Trophoblast cell (in vitro differentiated cells and primary cell): ENCODE results near the gene PARVA.

Source experiments
- DNase-seq, 2 donors: peaks; one replicate each; pipeline ENCODE4 v3.0.0-alpha.2; 2016
- H2AFZ ChIP-seq: 2 replicates; pipeline ENCODE4 v1.6.1; 2013; ENCODE audit warnings: low read length, moderate library complexity, mild to moderate bottlenecking; ENCODE audit not compliant: insufficient read depth, poor library complexity
- H2AK5ac ChIP-seq: 2 replicates; pipeline ENCODE4 v1.6.1; 2013; ENCODE audit warnings: mild to moderate bottlenecking, low read length
- H2BK120ac ChIP-seq: 2 replicates; pipeline ENCODE4 v1.6.1; 2013; ENCODE audit warnings: low read length, mild to moderate bottlenecking, moderate library complexity; ENCODE audit not compliant: insufficient read depth, poor library complexity
- H2BK12ac ChIP-seq: 2 replicates; pipeline ENCODE4 v1.6.1; 2013; ENCODE audit warnings: mild to moderate bottlenecking, low read length, moderate library complexity
- H2BK5ac ChIP-seq: 2 replicates; pipeline ENCODE4 v1.6.1; 2013; ENCODE audit warnings: low read length, low read depth, moderate library complexity, mild to moderate bottlenecking; ENCODE audit not compliant: poor library complexity
- H3K14ac ChIP-seq: 2 replicates; pipeline ENCODE4 v1.6.1; 2013; ENCODE audit warnings: mild to moderate bottlenecking, low read length
- H3K18ac ChIP-seq: 2 replicates; pipeline ENCODE4 v1.6.1; 2013; ENCODE audit warnings: mild to moderate bottlenecking, low read length
- H3K23ac ChIP-seq: 2 replicates; pipeline ENCODE4 v1.6.1; 2013; ENCODE audit warnings: low read length
- H3K27ac ChIP-seq: 2 replicates; pipeline ENCODE4 v1.5.1; 2013; ENCODE audit warnings: low read depth, mild to moderate bottlenecking, inconsistent platforms, low read length, moderate library complexity
- H3K27me3 ChIP-seq: 2 replicates; pipeline ENCODE4 v1.6.1; 2013; ENCODE audit warnings: inconsistent platforms, mild to moderate bottlenecking, low read length, moderate library complexity; ENCODE audit not compliant: insufficient read depth
- H3K36me3 ChIP-seq, 2 experiments: 1 replicate in 1 of 2; 2 replicates in 1 of 2; pipeline ENCODE4 v1.6.1; 2013; ENCODE audit warnings: low read length in 2 of 2, mild to moderate bottlenecking in 2 of 2, moderate library complexity in 1 of 2; ENCODE audit not compliant: insufficient read depth in 2 of 2, control insufficient read depth in 1 of 2
- H3K4ac ChIP-seq: 2 replicates; pipeline ENCODE4 v1.6.1; 2013; ENCODE audit warnings: low read depth, mild to moderate bottlenecking, low read length, moderate library complexity
- H3K4me1 ChIP-seq, 2 experiments: 1 replicate in 1 of 2; 2 replicates in 1 of 2; pipeline ENCODE4 v1.6.1; 2013; ENCODE audit warnings: low read length in 2 of 2, mild to moderate bottlenecking in 2 of 2, moderate library complexity in 1 of 2; ENCODE audit not compliant: insufficient read depth in 2 of 2, control insufficient read depth in 1 of 2
- H3K4me2 ChIP-seq: 2 replicates; pipeline ENCODE4 v1.6.1; 2013; ENCODE audit warnings: inconsistent platforms, mild to moderate bottlenecking, low read length, moderate library complexity
- H3K4me3 ChIP-seq: 2 replicates; pipeline ENCODE4 v1.5.1; 2013; ENCODE audit warnings: mild to moderate bottlenecking, low read depth, low read length, inconsistent platforms
- H3K79me1 ChIP-seq: one replicate; pipeline ENCODE4 v1.6.1; 2013; ENCODE audit warnings: low read length
- H3K79me2 ChIP-seq: 2 replicates; pipeline ENCODE4 v1.6.1; 2013; ENCODE audit warnings: low read length, mild to moderate bottlenecking; ENCODE audit not compliant: control insufficient read depth, insufficient read depth, poor library complexity
- H3K9ac ChIP-seq: 2 replicates; pipeline ENCODE4 v1.6.1; 2013; ENCODE audit warnings: mild to moderate bottlenecking, low read length
- H3K9me3 ChIP-seq: 2 replicates; pipeline ENCODE4 v1.6.1; 2013; ENCODE audit warnings: low read depth, mild to moderate bottlenecking, control low read depth, inconsistent platforms, low read length; ENCODE audit not compliant: insufficient read depth
- H4K12ac ChIP-seq: 2 replicates; pipeline ENCODE4 v1.6.1; 2013; ENCODE audit warnings: low read depth, mild to moderate bottlenecking, low read length, moderate library complexity
- H4K8ac ChIP-seq: 2 replicates; pipeline ENCODE4 v1.6.1; 2013; ENCODE audit warnings: low read depth, mild to moderate bottlenecking, low read length, moderate library complexity
- H4K91ac ChIP-seq: one replicate; pipeline ENCODE4 v1.6.1; 2013; ENCODE audit warnings: low read depth, mild to moderate bottlenecking, low read length, moderate library complexity
- WGBS: extraction: QIAGEN DNeasy Blood & Tissue Kit; methylation state at CpG from one replicate; pipeline ENCODE4 v1.1.7; 2013; ENCODE audit warnings: missing lambda C conversion rate; ENCODE audit not compliant: insufficient read length, insufficient coverage; ENCODE audit errors: extremely low coverage; 5-methylcytosine and 5-hydroxymethylcytosine counted together

The PARVA gene

GRCh38 chr11:12394601-12395000 lies 17.2 kb downstream of the PARVA start:
- Histone ChIP-seq H2BK120ac (no peak overlapping the region), H3K4me2 (no peak overlapping the region), H3K9ac (no peak overlapping the region), H3K27me3 (no peaks in the 10 kb centered on the region), H3K4me3 (no peak overlapping the region), H3K9me3 (peaks cover 2% of the 10 kb centered on the region), H2AFZ (no peak overlapping the region), H2BK12ac (no peak overlapping the region), H3K14ac (no peak overlapping the region), H3K23ac (no peak overlapping the region), H3K36me3 (peaks cover 0 to 2% of the 10 kb centered on the region in 2 experiments), H4K12ac (no peak overlapping the region), H2AK5ac (no peak overlapping the region), H2BK5ac (no peak overlapping the region), H4K8ac (no peak overlapping the region), H3K79me1 (no peaks in the 10 kb centered on the region), H3K27ac (no peak overlapping the region), H3K79me2 (peaks cover 6% of the 10 kb centered on the region), H3K4ac (no peak overlapping the region), H4K91ac (no peak overlapping the region), H3K4me1 (peaks cover 2 to 11% of the 10 kb centered on the region in 2 experiments), H3K18ac (no peak overlapping the region)
- peak; percentile 63 to 76 for DNase-seq
- no CpG with 5 or more reads among the region's 6 CpGs for WGBS

GRCh38 chr11:12395333-12395732 lies 18.0 kb downstream of the PARVA start:
- no CpG with 5 or more reads among the region's 9 CpGs for WGBS
- H3K36me3 ChIP-seq: peaks cover 0 to 2% of the 10 kb centered on the region in 2 experiments

GRCh38 chr11:12397931-12398334 lies 20.6 kb downstream of the PARVA start:
- no peaks in the 10 kb centered on the region for H3K27me3 ChIP-seq
- no peak overlapping the region for H2BK120ac ChIP-seq
- H3K79me2 ChIP-seq: peaks cover 5% of the 10 kb centered on the region
- H2BK12ac ChIP-seq: no peak overlapping the region
- H3K9me3 ChIP-seq: peaks cover 2% of the 10 kb centered on the region
- no peak overlapping the region for H3K9ac ChIP-seq
- peak overlapping the region; percentile 45 for H2AFZ ChIP-seq
- H3K4me3 ChIP-seq: no peak overlapping the region
- H4K8ac ChIP-seq: no peak overlapping the region
- no peak overlapping the region for H3K4me2 ChIP-seq
- H2BK5ac ChIP-seq: no peak overlapping the region
- no peak overlapping the region for H3K23ac ChIP-seq
- H3K14ac ChIP-seq: no peak overlapping the region
- no peak overlapping the region for H3K18ac ChIP-seq
- DNase-seq: no peak
- H3K27ac ChIP-seq: no peak overlapping the region
- H2AK5ac ChIP-seq: no peak overlapping the region
- peaks cover 13 to 16% of the 10 kb centered on the region in 2 experiments for H3K4me1 ChIP-seq
- H3K36me3 ChIP-seq: peaks cover 0 to 2% of the 10 kb centered on the region in 2 experiments
- peaks cover 4% of the 10 kb centered on the region for H3K79me1 ChIP-seq
- no CpG with 5 or more reads among the region's 5 CpGs for WGBS
- no peak overlapping the region for H4K12ac ChIP-seq
- no peak overlapping the region for H3K4ac ChIP-seq
- H4K91ac ChIP-seq: no peak overlapping the region

More at GRCh38 chr11:12395333-12395732, 18.0 kb downstream of the PARVA start:
- Histone ChIP-seq H2BK120ac (no peak overlapping the region), H4K8ac (no peak overlapping the region), H2AK5ac (no peak overlapping the region), H3K9me3 (peaks cover 2% of the 10 kb centered on the region), H3K4ac (peak overlapping the region; percentile 15), H3K14ac (no peak overlapping the region), H3K79me2 (peaks cover 6% of the 10 kb centered on the region), H3K27ac (no peak overlapping the region), H4K12ac (no peak overlapping the region), H3K4me2 (no peak overlapping the region), H2AFZ (no peak overlapping the region), H4K91ac (no peak overlapping the region), H3K4me1 (peaks cover 2 to 9% of the 10 kb centered on the region in 2 experiments), H3K18ac (no peak overlapping the region), H3K9ac (no peak overlapping the region), H2BK5ac (no peak overlapping the region), H3K79me1 (no peaks in the 10 kb centered on the region), H2BK12ac (no peak overlapping the region), H3K4me3 (no peak overlapping the region), H3K27me3 (no peaks in the 10 kb centered on the region), H3K23ac (no peak overlapping the region)
- no peak for DNase-seq

- DNase-seq: no peak
- peaks cover 0 to 2% of the 10 kb centered on the region in 2 experiments for H3K36me3 ChIP-seq
- no peak overlapping the region for H2AFZ ChIP-seq
- no peak overlapping the region for H3K27ac ChIP-seq
- H3K23ac ChIP-seq: no peak overlapping the region
- H2AK5ac ChIP-seq: no peak overlapping the region
- H3K4me2 ChIP-seq: no peak overlapping the region
- H3K79me2 ChIP-seq: peaks cover 5% of the 10 kb centered on the region
- H3K9me3 ChIP-seq: peaks cover 2% of the 10 kb centered on the region
- no peak overlapping the region for H3K18ac ChIP-seq
- H3K4ac ChIP-seq: peak overlapping the region; percentile 58
- no peak overlapping the region for H3K9ac ChIP-seq
- H2BK12ac ChIP-seq: no peak overlapping the region
- H3K79me1 ChIP-seq: peaks cover 5% of the 10 kb centered on the region
- no peaks in the 10 kb centered on the region for H3K27me3 ChIP-seq
- no peak overlapping the region for H4K91ac ChIP-seq
- no peak overlapping the region for H2BK5ac ChIP-seq
- H4K8ac ChIP-seq: no peak overlapping the region
- H2BK120ac ChIP-seq: no peak overlapping the region
- H3K4me3 ChIP-seq: no peak overlapping the region
- peaks cover 17 to 20% of the 10 kb centered on the region in 2 experiments for H3K4me1 ChIP-seq
- H3K14ac ChIP-seq: no peak overlapping the region
- no peak overlapping the region for H4K12ac ChIP-seq
These were observed 22.0 kb downstream of the PARVA start for GRCh38 chr11:12399355-12399754.
